Hippocampal formation (tissue), 2 donors: ENCODE data around the gene SLC24A2.

ENCODE experiments used
- DNase-seq, 2 donors: peaks; one replicate each; lab custom pipeline; 2025; lab: John Stamatoyannopoulos, UW

The SLC24A2 gene

DNA sequence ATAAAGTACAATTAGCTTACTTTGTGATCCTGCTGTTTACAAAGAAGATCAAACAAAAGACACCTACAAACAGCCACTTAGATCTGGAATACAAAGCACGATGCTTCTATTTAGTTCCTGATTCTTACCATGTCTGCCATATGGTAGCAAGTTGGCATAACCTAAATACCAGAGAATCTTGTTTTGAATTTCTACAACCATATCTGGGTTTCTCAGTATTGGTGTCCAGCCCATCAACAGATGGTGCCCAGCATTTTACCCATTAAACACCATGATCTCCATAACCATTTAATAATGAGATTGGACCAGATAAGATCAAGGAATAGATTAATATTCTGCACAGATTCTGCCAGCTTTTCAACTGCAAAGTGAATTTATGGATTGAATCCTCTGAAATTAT, 29.8 kb downstream of the SLC24A2 start:
- no peak for DNase-seq

GRCh38 chr9:19757745-19758144, 31.1 kb downstream of the SLC24A2 start:
- DNase-seq = no peak

DNA sequence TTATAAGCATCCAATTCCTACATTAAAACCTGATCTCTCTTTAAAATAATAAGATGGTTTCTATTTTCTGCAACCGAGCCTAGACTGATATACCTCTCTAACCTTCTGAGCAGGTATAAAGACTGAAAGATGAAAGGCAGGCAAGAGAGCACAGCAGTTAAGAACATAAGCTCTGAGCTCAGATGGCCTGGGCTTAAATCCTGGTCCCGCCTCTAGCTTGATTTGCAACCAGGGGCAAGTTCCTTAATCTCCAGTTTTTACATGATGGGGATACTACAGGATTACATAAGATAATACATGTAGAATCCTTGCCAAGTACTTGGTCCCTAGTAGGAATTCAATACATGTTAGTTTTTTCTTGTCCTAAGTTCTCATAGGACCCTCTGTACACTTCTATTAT, 33.9 kb downstream of the SLC24A2 start:
- no peak for DNase-seq

DNA sequence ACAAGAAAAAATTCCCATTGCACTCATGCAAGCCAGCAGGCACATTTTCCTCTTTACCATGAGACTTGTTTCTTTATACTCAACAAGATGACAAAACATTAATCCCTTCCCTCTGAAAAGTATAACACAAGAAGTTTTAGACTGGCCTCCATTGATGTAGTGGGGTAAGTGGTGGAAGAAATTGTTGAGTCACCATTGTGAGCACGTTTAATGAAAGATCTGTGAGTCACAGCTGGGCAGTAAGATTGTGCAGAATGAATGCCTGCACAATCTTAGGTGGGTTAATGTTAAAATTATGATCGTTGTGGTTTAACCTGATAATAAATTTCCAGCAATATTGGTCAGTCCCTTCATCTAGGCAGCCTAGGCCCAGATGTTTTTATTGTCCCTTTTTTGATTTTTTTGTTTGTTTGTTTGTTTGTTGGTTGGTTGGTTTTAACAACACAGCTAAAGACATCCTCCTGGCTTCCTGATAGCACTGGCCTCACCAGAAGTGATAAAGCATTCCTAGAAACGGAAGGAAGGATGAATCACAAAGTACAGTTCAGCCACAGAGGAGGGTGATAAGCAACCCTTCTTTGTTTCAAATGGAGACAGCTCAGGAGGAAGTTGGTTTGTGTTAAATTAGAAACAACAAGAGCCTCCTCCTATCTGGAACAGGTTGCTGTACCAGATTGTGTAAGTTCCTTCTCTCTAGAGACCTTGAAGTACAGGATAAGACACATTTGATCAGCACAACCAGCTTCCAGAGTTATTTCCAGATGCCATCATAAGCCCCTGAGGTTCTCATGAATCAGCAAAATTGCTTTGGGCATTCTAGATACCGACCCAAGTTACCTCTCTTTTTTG, 40.3 kb downstream of the SLC24A2 start:
- DNase-seq = no peak

- DNase-seq = no peak
Observed at GRCh38 chr9:19746223-19746622, 42.6 kb downstream of the SLC24A2 start.

- DNase-seq = no peak
Observed at GRCh38 chr9:19741178-19741577, 47.7 kb downstream of the SLC24A2 start.
